Epithelial cell of prostate (primary cell): ENCODE data around the gene PDE1C.
"Not testable (repeated sequence)": the region's sequence is repeated elsewhere in the genome, so short reads cannot be mapped to it uniquely, and the experiment has no call there.

Experiments
- DNase-seq: peaks from one replicate; pipeline ENCODE4 v3.0.0-alpha.2; 2011; ENCODE audit warnings: low read depth, low spot score
- H3K27ac ChIP-seq: fragments of 450-650 bp; 2 replicates; pipeline ENCODE4 v1.5.1; 2017; ENCODE audit warnings: mild to moderate bottlenecking

The PDE1C gene

GRCh38 chr7:31872545-31873370 lies 197.4 kb downstream of the PDE1C start:
- H3K27ac ChIP-seq = no peak overlapping the region
- no peak for DNase-seq

DNA sequence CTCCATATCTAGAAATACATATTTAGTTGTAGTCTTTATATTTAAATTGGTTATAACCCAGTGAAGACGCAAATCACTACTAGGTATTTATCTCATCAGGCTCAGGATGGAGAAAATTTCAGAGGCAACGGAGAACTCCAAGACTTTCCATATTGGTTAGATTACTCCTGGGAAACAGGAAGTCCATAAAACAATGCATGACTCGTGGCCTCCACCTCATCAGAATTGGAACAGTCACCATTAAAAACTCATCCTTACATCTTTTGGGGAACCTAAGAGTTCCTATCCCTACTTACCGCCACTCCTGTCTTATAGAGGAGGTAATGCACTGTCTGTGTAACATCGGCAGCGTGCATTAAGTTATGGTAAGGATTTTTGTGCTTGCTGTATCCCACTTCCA lies 205.6 kb downstream of the PDE1C start:
- DNase-seq = no peak
- H3K27ac ChIP-seq = no peak overlapping the region

DNA sequence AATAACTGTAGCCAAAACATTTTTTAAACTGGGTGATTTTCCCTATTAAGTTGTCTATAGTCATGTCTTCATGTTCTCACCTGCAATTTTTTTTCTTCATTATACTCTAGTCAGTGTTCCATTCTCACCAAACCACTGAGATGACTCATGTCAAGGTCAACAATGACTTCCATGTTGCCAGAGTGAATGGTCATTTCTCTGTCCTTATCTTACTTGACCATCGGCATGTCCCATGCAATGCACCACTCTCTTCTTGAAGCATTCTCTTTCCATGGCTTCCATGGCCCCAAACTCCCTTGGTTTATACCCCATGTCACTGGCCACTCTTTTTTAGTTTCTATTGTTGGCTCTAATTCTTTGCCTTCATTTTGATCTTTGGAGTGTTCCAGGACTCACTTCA lies 209.3 kb downstream of the PDE1C start:
- DNase-seq = no peak
- no peak overlapping the region for H3K27ac ChIP-seq

DNA sequence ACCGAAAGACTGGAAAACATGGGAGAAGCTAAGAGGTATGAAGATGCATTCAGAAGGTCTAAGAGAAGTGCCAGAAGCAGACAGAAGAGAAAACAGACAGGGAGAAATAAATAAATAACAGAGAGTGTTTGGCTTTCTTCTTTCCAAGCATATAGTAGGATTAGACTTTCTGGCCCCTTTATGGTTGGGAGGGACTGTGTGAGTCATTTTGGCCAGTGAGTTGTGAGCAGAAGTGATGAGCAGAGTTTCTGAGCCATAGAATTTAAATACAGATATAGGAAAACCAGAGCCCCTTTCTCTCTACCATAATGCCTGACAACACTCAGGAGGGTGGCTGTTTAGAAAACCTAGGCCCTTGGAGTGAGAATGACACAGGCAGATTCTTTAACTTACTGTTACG lies 212.2 kb downstream of the PDE1C start:
- no peak for DNase-seq
- H3K27ac ChIP-seq = no peak overlapping the region

DNA sequence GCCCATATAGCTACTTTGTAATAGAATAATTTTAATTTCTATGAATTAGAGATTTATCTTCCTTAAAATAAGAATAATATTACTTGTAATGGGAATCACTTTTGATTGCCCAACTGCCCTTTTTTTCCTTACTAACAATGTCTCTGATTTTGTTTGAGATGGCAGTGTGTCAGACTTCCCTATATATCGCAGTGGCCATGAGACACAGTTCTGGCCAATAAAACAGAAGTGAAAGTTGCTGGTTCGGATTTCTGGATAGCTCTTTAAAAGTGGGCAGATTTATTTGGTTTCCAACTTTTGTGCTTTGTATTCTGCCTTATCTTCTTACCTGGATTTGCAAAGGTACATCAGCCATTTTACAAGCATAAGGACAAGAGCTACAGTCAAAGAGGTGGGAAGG lies 213.0 kb downstream of the PDE1C start:
- no peak for DNase-seq
- no peak overlapping the region for H3K27ac ChIP-seq

DNA sequence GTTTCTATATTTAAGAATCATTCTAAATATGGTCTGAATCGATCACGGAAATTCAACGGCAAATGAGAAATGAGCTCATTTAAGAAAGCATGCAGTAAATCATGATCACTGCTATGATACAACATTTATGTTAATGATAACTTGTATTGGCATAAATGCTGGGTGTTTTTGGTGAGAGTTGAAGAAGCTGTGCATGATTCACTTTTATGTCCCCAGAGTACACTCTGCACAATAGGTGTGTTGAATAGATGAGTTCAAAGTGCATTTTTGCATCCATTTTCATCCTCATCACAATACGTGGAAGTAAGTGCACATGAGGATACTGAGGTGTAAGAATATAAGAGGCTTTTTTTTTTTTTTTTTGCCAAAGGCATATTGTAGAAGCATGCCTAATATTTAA lies 213.9 kb downstream of the PDE1C start:
- no peak for DNase-seq
- no peak overlapping the region for H3K27ac ChIP-seq

DNA sequence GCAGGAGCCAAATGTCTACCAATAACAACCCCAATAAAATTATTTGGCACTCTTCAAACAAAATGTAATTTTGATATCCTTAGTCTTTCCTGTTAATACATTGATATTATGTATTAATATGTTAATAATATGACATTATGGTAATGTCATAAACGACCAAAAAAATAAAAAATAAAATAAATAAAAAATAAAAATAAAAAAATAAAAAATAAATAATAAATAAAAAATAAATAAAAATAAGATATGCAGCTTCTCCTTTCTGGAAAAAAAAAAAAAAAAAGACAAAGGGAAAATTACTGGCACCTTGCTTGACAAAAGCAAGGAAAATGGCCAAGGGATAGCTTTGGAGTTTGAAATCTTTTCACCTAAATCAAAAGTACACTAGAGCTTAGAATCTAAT lies 214.7 kb downstream of the PDE1C start:
- DNase-seq = no peak

GRCh38 chr7:31853380-31853779 lies 216.8 kb downstream of the PDE1C start:
- DNase-seq = no peak
- H3K27ac ChIP-seq = no peak overlapping the region

More for the DNA sequence above, 214.7 kb downstream of the PDE1C start:
- H3K27ac ChIP-seq = no peak overlapping the region

DNA sequence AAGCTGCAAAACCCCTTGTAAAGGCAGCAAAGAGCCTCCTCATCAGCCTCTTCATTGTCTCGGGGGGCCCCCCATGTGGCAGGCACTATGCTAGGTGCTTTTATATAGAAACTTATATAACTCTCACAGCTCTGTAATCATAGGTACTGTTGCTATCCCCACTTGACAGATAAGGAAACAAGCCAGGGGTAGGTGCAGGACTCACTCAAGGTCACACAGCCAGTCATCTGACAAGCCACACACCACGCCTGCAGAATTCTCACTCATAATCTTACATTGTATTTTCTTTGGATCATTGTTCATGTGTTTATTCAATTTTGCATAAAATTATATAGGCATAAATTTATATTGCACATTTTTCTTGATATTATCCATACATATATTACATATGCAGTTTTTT lies 217.7 kb downstream of the PDE1C start:
- H3K27ac ChIP-seq = no peak overlapping the region
- DNase-seq = no peak

- DNase-seq = no peak
- H3K27ac ChIP-seq = no peak overlapping the region
Measured at GRCh38 chr7:31851119-31851518, 219.1 kb downstream of the PDE1C start.

DNA sequence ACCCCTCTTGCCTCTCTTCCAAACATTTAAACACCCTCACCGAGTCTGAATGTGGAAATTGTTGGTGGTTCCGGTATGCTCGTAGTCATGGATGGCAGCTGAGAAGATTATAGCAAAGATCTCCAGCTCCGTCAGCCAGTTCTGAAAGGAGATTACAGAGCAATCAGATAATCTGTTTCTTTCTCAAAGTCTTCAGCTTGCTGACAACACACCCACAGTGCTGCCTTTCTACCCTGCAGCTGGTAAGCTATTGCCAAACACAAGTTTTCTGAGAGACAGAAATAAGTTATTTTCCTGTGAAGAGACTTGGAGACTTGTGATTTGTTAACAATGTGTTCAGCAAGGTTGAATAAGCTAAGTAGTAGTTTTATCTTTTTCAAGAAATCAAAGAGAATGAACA lies 219.6 kb downstream of the PDE1C start:
- H3K27ac ChIP-seq = no peak overlapping the region

DNA sequence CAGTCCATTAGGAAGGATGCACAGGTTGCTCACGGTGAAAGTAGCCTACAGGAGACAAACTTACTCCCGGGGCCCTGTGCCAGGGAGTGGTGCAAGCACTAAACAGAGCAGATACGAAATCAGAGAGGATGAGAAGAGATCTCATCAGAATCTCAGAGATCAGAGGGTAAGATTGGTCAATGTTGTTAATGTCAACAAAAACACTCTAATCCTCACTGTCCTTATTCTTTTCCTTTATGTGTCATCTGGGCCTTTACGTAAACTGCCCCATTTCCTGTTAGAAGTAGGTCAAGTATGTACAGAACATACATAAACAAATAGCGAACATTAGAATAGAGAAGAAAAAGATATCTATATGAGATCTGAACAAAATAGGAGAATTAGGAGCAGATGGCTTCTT lies 220.1 kb downstream of the PDE1C start:
- no peak overlapping the region for H3K27ac ChIP-seq
- DNase-seq = no peak

More for the DNA sequence above, 219.6 kb downstream of the PDE1C start:
- no peak for DNase-seq

DNA sequence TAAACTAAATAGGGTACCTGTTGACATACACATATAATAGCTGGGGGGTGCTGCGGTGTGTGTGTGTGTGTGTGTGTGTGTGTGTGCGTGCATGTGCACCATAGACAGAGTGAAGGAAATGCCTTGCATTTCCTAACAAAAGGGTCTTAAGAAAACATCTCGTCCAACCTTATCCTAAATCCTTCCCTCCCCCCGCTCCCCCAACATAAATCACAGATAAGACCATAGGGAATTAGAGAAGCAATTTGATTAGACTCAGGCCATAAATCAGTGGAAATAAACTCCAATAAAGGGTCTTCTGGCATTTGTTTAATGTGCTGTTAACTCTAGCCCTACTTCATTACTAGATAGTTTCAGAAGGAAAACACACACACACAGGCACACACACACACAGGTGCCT lies 234.7 kb downstream of the PDE1C start:
- no peak for DNase-seq
- no peak overlapping the region for H3K27ac ChIP-seq

GRCh38 chr7:31833625-31834024 lies 236.6 kb downstream of the PDE1C start:
- DNase-seq, H3K27ac ChIP-seq: not testable (repeated sequence)

DNA sequence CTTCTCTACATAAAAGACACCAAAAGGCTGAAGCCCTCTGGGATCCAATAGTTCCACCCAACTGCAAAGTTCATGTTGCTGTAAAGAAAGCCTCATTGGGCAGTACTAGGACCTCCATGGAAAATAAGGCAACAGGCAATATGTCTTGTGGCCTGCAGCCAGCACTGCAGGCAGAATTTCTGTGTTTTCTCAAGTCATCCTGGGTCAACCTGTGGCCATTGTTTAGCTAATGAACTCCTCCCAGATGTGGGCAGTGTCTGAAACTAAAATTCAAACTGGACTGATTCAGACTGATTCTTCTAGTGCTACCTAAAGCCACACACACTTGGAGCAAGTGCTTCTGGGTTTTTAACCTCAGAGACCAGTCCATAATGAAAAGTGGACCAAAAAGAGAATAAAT lies 241.7 kb downstream of the PDE1C start:
- no peak for DNase-seq
- no peak overlapping the region for H3K27ac ChIP-seq

DNA sequence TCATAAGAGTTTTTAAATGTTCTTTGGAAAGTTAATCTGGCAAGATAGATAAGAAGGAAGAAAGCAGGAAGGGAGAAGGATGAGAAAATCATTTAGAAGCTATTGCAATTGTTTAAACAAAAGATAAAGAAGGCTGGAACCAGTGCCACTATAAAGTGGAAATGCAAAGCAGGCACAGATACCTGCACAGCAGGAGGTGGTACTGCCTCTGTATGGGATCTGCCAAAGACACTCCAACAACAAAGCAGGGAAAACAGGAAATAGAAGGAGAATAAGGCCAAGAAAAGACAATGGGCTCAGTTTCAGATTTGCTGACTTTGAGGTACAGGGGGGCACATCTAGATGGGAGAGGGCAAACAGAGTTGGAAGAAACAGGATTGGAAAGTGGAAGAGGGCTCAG lies 244.6 kb downstream of the PDE1C start:
- H3K27ac ChIP-seq = no peak overlapping the region
- no peak for DNase-seq

GRCh38 chr7:31819031-31819430 lies 251.2 kb downstream of the PDE1C start:
- no peak overlapping the region for H3K27ac ChIP-seq

DNA sequence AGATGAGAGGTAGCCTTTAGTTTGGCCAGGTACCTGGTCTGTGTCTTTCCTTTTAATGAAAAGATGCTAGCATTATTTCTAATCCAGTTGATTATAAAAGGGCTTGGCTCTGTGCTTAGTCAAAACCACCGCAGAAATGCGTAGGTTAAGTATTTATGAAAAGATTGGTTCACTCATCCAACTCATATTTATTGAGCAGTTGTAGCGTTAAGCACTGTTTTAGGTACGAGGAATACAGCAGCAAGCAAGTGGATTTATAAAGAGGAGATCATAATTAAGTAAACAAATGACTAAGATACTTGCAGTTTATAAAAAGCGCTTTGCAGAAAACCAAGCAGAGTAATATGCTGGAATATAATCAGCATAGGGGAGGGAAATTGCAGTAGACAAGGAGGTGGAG lies 253.4 kb downstream of the PDE1C start:
- DNase-seq = no peak
- H3K27ac ChIP-seq = no peak overlapping the region

More at GRCh38 chr7:31819031-31819430, 251.2 kb downstream of the PDE1C start:
- no peak for DNase-seq

DNA sequence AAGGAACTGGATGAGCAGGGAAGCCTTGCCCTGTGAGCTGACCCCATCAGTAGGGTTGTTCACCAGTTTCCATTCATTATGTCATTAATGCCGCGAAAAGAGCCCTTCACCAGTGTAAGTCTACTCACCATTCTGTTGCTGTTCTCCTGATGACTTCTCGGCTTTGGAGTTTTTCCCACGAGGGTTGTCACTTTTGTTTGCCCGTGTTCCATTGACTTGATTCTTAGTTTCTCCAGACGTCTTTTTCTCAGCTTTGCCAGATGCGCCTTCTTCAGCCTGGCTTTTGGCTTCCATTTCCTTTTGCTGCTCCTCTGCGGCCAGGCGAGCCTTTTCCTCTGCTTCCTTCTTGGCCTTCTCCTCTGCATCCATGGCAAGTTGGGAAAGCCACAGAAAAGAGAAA lies 254.4 kb downstream of the PDE1C start:
- no peak for DNase-seq
- no peak overlapping the region for H3K27ac ChIP-seq

DNA sequence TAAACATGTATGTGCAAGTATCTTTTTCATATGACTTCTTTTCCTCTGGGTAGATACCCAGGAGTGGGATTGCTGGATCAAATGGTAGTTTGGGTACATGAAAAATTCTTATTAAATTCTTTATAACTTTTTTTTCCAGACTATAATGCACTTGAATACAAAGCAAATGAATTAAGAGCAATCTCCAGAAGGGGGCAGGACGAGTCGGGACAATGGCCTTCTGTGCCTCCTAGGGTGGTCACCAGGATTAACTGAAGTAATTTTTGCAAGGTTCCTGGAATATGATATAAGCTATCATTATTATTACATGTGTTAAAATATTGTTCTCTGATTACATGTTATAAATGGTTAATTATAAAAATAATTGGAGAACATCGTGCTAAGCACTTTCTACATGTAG lies 256.0 kb downstream of the PDE1C start:
- no peak for DNase-seq
- H3K27ac ChIP-seq = no peak overlapping the region

DNA sequence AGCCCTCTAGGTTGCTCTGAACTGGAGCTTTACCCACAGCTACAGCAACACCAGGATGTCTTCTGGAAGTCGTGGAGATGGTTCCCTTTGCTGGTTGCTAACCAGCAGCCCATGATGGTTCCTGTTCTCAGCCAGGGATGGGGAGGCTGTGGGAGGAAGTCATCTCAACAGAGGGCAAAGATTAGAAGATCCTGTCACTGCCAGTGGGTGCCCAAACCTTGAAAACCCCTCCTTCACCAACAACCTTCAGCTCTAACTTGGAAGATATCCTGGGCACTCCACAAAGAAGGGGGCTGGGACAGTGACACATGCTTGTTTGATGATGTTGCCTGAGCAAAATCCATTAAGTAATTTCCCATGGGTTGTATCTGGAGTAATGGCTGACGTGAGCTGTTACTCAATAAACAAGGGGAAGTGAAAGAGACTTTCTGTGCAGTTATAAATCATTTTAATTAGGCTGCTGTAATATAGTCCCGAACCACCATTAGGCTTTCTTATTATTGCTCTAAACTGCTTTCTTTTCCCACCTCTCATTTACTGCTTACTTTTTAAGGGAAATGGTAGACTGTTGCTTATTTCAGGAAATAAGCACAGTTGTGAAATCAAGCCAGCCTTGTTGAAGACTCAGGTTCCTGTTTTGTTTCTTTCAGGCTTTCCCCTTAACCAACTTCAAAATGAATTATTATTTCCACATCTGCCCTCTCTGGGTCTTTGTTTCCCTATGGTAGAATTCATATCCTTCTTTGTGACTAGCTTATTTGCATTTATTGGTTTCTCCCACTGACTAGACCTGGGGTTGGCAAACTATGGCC lies 258.4 kb downstream of the PDE1C start:
- no peak overlapping the region for H3K27ac ChIP-seq
- peak; percentile 31 for DNase-seq
